Testis (tissue), 2 donors: ENCODE results near the gene TMEM242.

Source experiments
- POLR2A ChIP-seq: fragments of 450-650 bp; IDR thresholded peaks from one replicate; pipeline ENCODE4 v1.6.1; 2017; ENCODE audit warnings: antibody characterized with exemption, mild to moderate bottlenecking, moderate library complexity
- TF ChIP-seq, protein P1 (sequence below), 3 experiments: fragments of 450-650 bp in 2 of 3; fragments of 200-600 bp in 1 of 3; sonication (generic) in 1 of 3; IDR thresholded peaks; one replicate each; pipeline ENCODE4 v1.5.1; 2016 to 2019; ENCODE audit warnings: antibody characterized with exemption in 3 of 3, mild to moderate bottlenecking in 2 of 3, moderate library complexity in 1 of 3

DNA sequence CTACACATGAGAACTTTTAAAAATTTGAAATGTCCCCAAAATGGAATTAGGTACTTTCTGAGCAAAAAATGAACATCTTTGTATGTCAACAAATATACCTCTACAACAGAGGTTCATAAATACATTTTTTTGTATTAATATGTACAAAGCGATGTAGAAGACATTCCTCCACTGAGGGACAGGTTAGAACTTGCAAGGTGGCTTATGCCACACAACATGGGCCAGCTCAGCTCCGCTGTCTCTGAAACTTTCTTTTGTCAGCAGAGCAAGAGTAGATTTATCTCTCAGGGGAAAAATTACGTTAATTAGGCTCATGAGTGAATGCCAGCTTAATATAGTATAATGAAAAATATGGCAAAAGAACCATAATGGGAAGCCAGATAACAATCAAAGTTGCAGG lies 10.6 kb upstream of the TMEM242 start:
- TF ChIP-seq, protein P1, sequence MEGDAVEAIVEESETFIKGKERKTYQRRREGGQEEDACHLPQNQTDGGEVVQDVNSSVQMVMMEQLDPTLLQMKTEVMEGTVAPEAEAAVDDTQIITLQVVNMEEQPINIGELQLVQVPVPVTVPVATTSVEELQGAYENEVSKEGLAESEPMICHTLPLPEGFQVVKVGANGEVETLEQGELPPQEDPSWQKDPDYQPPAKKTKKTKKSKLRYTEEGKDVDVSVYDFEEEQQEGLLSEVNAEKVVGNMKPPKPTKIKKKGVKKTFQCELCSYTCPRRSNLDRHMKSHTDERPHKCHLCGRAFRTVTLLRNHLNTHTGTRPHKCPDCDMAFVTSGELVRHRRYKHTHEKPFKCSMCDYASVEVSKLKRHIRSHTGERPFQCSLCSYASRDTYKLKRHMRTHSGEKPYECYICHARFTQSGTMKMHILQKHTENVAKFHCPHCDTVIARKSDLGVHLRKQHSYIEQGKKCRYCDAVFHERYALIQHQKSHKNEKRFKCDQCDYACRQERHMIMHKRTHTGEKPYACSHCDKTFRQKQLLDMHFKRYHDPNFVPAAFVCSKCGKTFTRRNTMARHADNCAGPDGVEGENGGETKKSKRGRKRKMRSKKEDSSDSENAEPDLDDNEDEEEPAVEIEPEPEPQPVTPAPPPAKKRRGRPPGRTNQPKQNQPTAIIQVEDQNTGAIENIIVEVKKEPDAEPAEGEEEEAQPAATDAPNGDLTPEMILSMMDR (IDR thresholded peaks at IDR 0.05) = no peak
- no peak for TF ChIP-seq POLR2A
